Mammary epithelial cell (primary cell): ENCODE measurements around the gene ZNF543.

Experiments
- EZH2 ChIP-seq: IDR thresholded peaks from 2 replicates; pipeline ENCODE4 v1.6.1; 2012; ENCODE audit warnings: low read length, inconsistent platforms, borderline replicate concordance
- TF ChIP-seq, protein P1 (sequence below), 2 donors: IDR thresholded peaks in 1 of 2; conservative IDR thresholded peaks in 1 of 2; 2 replicates each; pipeline ENCODE4 v1.5.1; 2011 to 2012; ENCODE audit warnings: inconsistent platforms in 2 of 2, low read length in 2 of 2, mild to moderate bottlenecking in 2 of 2, control low read depth in 1 of 2, low read depth in 1 of 2; ENCODE audit not compliant: insufficient read depth in 1 of 2; ENCODE audit errors: extremely low read depth in 1 of 2

DNA sequence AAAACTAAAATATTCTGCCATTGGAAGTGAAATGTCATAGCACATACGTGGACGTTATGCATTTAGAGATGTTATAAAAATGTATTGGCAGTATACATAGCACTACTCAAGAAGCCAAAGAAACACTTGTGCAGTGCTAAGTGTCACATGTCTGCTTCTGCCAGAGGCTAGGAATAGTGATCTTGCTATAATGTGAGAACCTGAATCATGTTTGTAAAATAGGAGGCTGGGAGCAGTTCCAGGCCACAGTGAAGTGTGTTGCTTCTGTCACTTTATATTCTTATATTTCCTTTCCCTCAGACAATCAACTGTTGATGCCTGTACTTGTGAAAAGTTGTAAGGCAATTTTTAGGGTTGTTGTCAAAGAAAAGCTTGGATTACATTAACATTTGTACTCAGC, 46.5 kb downstream of the ZNF543 start:
- TF ChIP-seq, protein P1, sequence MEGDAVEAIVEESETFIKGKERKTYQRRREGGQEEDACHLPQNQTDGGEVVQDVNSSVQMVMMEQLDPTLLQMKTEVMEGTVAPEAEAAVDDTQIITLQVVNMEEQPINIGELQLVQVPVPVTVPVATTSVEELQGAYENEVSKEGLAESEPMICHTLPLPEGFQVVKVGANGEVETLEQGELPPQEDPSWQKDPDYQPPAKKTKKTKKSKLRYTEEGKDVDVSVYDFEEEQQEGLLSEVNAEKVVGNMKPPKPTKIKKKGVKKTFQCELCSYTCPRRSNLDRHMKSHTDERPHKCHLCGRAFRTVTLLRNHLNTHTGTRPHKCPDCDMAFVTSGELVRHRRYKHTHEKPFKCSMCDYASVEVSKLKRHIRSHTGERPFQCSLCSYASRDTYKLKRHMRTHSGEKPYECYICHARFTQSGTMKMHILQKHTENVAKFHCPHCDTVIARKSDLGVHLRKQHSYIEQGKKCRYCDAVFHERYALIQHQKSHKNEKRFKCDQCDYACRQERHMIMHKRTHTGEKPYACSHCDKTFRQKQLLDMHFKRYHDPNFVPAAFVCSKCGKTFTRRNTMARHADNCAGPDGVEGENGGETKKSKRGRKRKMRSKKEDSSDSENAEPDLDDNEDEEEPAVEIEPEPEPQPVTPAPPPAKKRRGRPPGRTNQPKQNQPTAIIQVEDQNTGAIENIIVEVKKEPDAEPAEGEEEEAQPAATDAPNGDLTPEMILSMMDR (conservative IDR thresholded peaks at IDR 0.05 in 1 of 2, IDR thresholded peaks at IDR 0.05 in 1 of 2; ENCODE audit: extremely low read depth in 1 of 2, insufficient read depth in 1 of 2, low read depth in 1 of 2, low read length in 2 of 2): no peak
- TF ChIP-seq EZH2: no peak
